Measurements from ENCODE around the gene CERS6. TPM values are rescaled to one million over a fixed set of nuclear protein-coding genes. Genes with fewer than 3 reads are reported as not detected.

CERS6 gene
- total and polyA plus RNA-seq, 2 of the 8 experiments (the other 6 are each of a cell fraction or from before 2014, with no cell fraction given), result 6.8 to 28.2 TPM

- TF ChIP-seq RAD21 (IDR thresholded peaks at IDR 0.05 in 1 of 2, conservative IDR thresholded peaks at IDR 0.05 in 1 of 2; ENCODE audit: low read depth in 2 of 2, low read length in 2 of 2), result peak; percentile 48 to 61
Measured at GRCh38 chr2:168443818-168444217, 12.3 kb upstream of the CERS6 start (continued).
